Bronchial epithelial cell (primary cell): ENCODE measurements around the gene SPIRE1. TPM values are rescaled to one million over a fixed set of nuclear protein-coding genes. Genes with fewer than 3 reads are reported as not detected.
"Not testable (repeated sequence)": the region's sequence is repeated elsewhere in the genome, so short reads cannot be mapped to it uniquely, and the experiment has no call there.

Experiments used
- DNase-seq: peaks from one replicate; pipeline ENCODE4 v3.0.0-alpha.2; 2010; ENCODE audit warnings: low read depth
- FAIRE-seq: peaks from 2 replicates; lab custom pipeline; 2011; peaks lifted over from hg19 to GRCh38; lab: Jason Lieb, UNC
- H3K27me3 ChIP-seq: 2 replicates; pipeline ENCODE4 v1.5.1; 2011; ENCODE audit warnings: low read length; ENCODE audit not compliant: control insufficient read depth, insufficient read depth
- H3K36me3 ChIP-seq: 2 replicates; pipeline ENCODE4 v1.5.1; 2011; ENCODE audit warnings: low read length; ENCODE audit not compliant: control insufficient read depth, insufficient read depth
- H3K4me3 ChIP-seq: 2 replicates; pipeline ENCODE4 v1.5.1; 2011; ENCODE audit warnings: mild to moderate bottlenecking, low read depth, low read length, control low read depth
- total RNA-seq: library from RNA; depleted of rRNA; stranded (reverse); fragments of >200 nt; gene quantifications from 2 replicates; pipeline ENCODE4 v1.2.1, GENCODE V29; 2014
- TF ChIP-seq, protein P1 (sequence below): IDR thresholded peaks from 2 replicates; pipeline ENCODE4 v1.5.1; 2011; ENCODE audit warnings: mild to moderate bottlenecking, moderate library complexity, low read length, control low read depth, inconsistent platforms; ENCODE audit not compliant: insufficient read depth, severe bottlenecking

The SPIRE1 gene
- total RNA-seq, 1 donor from 2014 or later = 141 TPM

DNA sequence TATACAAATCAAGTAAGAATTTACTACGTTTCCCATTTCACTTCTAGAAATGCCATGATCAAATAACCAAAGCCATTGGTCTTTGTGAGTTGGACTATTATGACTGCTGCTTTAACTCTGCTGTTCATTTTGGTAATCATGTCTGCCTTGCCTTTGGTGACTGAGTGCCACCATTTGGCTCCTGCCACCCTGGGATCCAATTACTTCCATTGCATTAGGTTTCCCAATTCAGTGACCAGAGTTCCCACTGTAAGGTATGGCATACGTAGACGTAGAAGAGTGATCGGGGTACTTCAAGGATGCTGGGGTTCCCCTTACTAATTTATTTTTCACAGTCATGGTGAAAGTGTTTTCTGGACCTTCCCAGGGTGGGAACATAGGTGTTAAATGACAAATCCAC, 90.1 kb downstream of the SPIRE1 start:
- FAIRE-seq = no peak
- DNase-seq = no peak
- no peaks in the 10 kb centered on the region for H3K36me3 ChIP-seq
- H3K27me3 ChIP-seq = no peaks in the 10 kb centered on the region
- TF ChIP-seq, protein P1, sequence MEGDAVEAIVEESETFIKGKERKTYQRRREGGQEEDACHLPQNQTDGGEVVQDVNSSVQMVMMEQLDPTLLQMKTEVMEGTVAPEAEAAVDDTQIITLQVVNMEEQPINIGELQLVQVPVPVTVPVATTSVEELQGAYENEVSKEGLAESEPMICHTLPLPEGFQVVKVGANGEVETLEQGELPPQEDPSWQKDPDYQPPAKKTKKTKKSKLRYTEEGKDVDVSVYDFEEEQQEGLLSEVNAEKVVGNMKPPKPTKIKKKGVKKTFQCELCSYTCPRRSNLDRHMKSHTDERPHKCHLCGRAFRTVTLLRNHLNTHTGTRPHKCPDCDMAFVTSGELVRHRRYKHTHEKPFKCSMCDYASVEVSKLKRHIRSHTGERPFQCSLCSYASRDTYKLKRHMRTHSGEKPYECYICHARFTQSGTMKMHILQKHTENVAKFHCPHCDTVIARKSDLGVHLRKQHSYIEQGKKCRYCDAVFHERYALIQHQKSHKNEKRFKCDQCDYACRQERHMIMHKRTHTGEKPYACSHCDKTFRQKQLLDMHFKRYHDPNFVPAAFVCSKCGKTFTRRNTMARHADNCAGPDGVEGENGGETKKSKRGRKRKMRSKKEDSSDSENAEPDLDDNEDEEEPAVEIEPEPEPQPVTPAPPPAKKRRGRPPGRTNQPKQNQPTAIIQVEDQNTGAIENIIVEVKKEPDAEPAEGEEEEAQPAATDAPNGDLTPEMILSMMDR = no peak
- no peak overlapping the region for H3K4me3 ChIP-seq

DNA sequence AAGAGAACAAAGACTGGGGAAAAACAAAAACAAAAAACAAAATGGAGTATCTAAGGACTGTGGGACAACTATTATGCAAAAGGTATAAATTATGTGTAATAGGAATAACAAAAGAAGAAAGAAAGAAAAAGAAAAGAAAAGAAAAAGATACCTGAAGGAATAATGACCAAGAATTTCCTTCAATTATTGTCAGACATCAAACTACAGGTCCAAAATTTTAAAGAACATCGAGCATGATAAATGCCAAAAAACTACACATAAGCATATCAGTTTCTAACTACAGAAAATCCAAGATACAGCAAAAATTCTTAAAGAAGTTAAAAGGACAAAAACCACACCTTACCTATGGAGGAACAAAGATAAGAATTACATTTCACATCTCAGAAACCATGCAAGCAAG, 93.0 kb downstream of the SPIRE1 start:
- FAIRE-seq (no peak), DNase-seq (no peak)
- H3K27me3 ChIP-seq = no peaks in the 10 kb centered on the region
- no peak overlapping the region for H3K4me3 ChIP-seq
- no peaks in the 10 kb centered on the region for H3K36me3 ChIP-seq
- TF ChIP-seq, protein P1 = no peak

DNA sequence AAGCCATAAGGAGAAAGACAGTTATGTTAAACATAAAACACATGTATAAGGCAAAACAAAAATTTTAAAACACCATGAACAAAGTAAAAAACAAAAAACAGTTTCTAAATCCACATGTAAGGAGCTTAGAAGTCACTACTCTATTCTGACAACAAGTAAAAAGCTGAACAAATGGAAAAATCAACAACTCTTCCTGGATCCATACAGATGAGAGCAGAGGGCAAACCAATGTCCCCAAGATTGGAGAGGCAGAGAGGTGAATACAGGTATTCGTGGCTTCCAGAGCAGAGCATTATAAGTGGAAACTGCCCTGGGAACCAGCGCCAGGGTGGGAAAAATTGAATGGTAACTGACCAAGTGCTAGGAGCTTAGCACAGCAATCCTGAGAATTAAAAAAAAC, 93.5 kb downstream of the SPIRE1 start:
- no peak overlapping the region for H3K4me3 ChIP-seq
- no peaks in the 10 kb centered on the region for H3K36me3 ChIP-seq
- no peak for FAIRE-seq
- TF ChIP-seq, protein P1 = no peak
- no peak for DNase-seq
- no peaks in the 10 kb centered on the region for H3K27me3 ChIP-seq

DNA sequence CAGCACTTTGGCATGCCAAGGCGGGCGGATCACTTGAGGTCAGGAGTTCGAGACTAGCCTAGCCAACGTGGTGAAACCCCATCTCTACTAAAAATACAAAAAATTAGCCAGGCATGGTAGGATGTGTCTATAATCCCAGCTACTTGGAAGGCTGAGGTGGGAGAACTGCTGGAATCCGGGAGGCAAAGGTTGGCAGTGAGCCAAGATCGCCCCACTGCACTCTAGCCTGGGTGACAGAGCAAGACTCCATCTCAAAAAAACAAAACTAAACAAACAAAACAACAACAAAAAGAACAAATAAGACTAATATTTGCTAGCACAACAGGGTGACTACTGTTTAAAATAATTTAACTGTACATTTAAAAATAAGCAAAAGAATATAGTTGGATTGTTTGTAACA, 97.3 kb downstream of the SPIRE1 start:
- not testable (repeated sequence) for DNase-seq, H3K36me3 ChIP-seq, H3K4me3 ChIP-seq, H3K27me3 ChIP-seq, FAIRE-seq

DNA sequence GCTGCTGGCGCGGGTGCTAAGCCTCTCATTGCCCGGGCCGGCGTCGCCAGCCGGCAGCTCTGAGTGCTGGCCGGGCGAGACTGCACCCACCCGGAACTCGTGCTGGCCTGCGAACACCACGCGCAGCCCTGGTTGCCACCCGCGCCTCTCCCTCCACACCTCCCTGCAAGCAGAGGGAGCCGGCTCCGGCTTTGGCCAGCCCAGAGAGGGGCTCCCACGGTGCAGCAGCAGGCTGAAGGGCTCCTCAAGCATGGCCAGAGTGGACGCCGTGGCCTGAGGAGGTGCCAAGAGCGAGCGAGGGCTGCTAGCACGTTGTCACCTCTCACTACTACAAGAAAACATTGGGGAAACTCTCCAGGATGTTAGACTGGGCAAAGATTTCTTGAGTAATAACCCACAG, 98.6 kb downstream of the SPIRE1 start:
- no peak for FAIRE-seq
- Histone ChIP-seq H3K27me3 (no peaks in the 10 kb centered on the region), H3K4me3 (no peak overlapping the region), H3K36me3 (no peaks in the 10 kb centered on the region)
- TF ChIP-seq, protein P1 = no peak
- DNase-seq = no peak

DNA sequence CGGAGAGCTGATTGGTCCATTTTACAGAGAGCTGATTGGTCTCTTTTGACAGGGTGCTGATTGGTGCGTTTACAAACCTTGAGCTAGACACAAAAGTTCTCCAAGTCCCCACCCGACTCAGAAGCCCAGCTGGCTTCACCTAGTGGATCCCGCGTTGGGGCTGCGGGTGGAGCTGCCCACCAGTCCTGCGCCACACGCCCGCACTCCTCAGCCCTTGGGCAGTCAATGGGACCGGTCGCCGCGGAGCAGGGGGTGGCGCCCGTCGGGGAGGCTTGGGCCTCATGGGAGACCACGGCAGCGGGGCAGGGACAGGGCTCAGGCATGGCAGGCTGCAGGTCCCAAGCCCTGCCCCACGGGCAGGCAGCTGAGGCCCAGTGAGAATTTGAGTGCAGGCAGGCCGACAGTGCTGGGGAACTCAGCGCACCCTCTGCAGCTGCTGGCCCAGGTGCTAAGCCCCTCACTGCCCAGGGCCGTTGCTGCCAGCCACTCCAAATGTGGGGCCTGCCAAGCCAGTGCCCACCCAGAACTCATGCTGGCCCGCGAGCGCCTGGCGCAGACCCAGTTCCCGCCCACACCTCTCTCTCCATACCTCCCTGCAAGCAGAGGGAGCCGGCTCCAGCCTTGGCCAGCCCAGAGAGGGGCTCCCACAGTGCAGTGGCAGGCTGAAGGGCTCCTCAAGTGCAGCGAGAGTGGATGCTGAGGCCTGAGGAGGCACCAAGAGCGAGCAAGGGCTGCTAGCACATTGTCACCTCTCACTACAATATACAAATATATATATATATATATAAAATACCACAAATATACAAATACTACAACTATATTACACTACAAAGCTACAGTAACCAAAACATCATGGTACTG, 100.7 kb downstream of the SPIRE1 start:
- no peaks in the 10 kb centered on the region for H3K36me3 ChIP-seq
- no peak for FAIRE-seq
- H3K4me3 ChIP-seq = no peak overlapping the region
- no peaks in the 10 kb centered on the region for H3K27me3 ChIP-seq
- TF ChIP-seq, protein P1 = no peak
- DNase-seq = no peak
